Neural progenitor cell (in vitro differentiated cells): Measurements from ENCODE around the gene EPHB2.

Experiments used
- EZH2 ChIP-seq: fragments of 200-600 bp; sonication (generic); IDR thresholded peaks from 2 replicates; pipeline ENCODE4 v1.6.1; 2017; ENCODE audit warnings: antibody characterized with exemption, mild to moderate bottlenecking, moderate library complexity
- EZH2phosphoT487 ChIP-seq: fragments of 200-600 bp; sonication (generic); IDR thresholded peaks from 2 replicates; pipeline ENCODE4 v1.6.1; 2017; ENCODE audit warnings: antibody characterized with exemption

- TF ChIP-seq EZH2phosphoT487 (no peak), EZH2 (no peak)
Measured at GRCh38 chr1:22662318-22662717, 48.3 kb upstream of the EPHB2 start.
